Loucy (cell line): ENCODE data around the gene SLC6A1.

Source experiments
- H2AFZ ChIP-seq: fragments of 200-600 bp; sonication (generic); 2 replicates; pipeline ENCODE4 v1.6.0; 2016; ENCODE audit warnings: antibody characterized with exemption, mild to moderate bottlenecking, low read length, moderate library complexity
- H3F3A ChIP-seq: fragments of 200-600 bp; 2 replicates; pipeline ENCODE4 v1.6.0; 2016; ENCODE audit warnings: antibody characterized with exemption, low read depth, mild to moderate bottlenecking
- H3K27me3 ChIP-seq: fragments of 200-600 bp; sonication (generic); 2 replicates; pipeline ENCODE4 v1.6.1; 2014; ENCODE audit warnings: low read length, mild to moderate bottlenecking; ENCODE audit not compliant: insufficient read depth, poor library complexity, severe bottlenecking
- H3K36me3 ChIP-seq: fragments of 200-600 bp; sonication (generic); 2 replicates; pipeline ENCODE4 v1.6.1; 2016; ENCODE audit warnings: low read length; ENCODE audit not compliant: insufficient read depth
- H3K4me1 ChIP-seq: fragments of 200-600 bp; sonication (generic); 2 replicates; pipeline ENCODE4 v1.5.1; 2014; ENCODE audit warnings: low read length, mild to moderate bottlenecking; ENCODE audit not compliant: insufficient read depth, poor library complexity, severe bottlenecking
- H3K4me2 ChIP-seq: fragments of 200-600 bp; sonication (generic); 2 replicates; pipeline ENCODE4 v1.6.0; 2014; ENCODE audit warnings: antibody characterized with exemption, low read length, low read depth, mild to moderate bottlenecking; ENCODE audit not compliant: poor library complexity, severe bottlenecking
- H3K4me3 ChIP-seq: fragments of 200-600 bp; sonication (generic); 2 replicates; pipeline ENCODE4 v1.5.1; 2014; ENCODE audit warnings: low read length, mild to moderate bottlenecking, mixed read lengths; ENCODE audit not compliant: poor library complexity, severe bottlenecking
- H3K79me2 ChIP-seq: fragments of 200-600 bp; sonication (generic); 2 replicates; pipeline ENCODE4 v1.6.1; 2014; ENCODE audit warnings: low read length; ENCODE audit not compliant: insufficient read depth
- H3K9ac ChIP-seq: fragments of 200-600 bp; sonication (generic); 2 replicates; pipeline ENCODE4 v1.6.0; 2014; ENCODE audit warnings: mild to moderate bottlenecking, low read depth, low read length, moderate library complexity; ENCODE audit not compliant: poor library complexity, severe bottlenecking
- H3K9me2 ChIP-seq: fragments of 200-600 bp; sonication (generic); replicated peaks from 2 replicates; pipeline ENCODE4 v1.6.1; 2016; ENCODE audit warnings: low read depth, low read length, mixed read lengths
- H3K9me3 ChIP-seq: fragments of 200-600 bp; sonication (generic); 2 replicates; pipeline ENCODE4 v1.6.1; 2014; ENCODE audit warnings: mild to moderate bottlenecking, antibody characterized with exemption, low read length, low read depth; ENCODE audit not compliant: insufficient read depth
- H4K20me1 ChIP-seq: fragments of 200-600 bp; sonication (generic); 2 replicates; pipeline ENCODE4 v1.6.0; 2014; ENCODE audit warnings: antibody characterized with exemption, low read length, mild to moderate bottlenecking; ENCODE audit not compliant: insufficient read depth, poor library complexity, severe bottlenecking
- EZH2phosphoT487 ChIP-seq: fragments of 200-600 bp; IDR thresholded peaks from 2 replicates; pipeline ENCODE4 v1.6.1; 2018; ENCODE audit warnings: antibody characterized with exemption, mild to moderate bottlenecking, moderate library complexity, borderline replicate concordance
- TF ChIP-seq, protein P1 (sequence below): fragments of 200-600 bp; sonication (generic); conservative IDR thresholded peaks from 2 replicates; pipeline ENCODE4 v1.5.1; 2014; ENCODE audit warnings: mild to moderate bottlenecking, antibody characterized with exemption, low read length

Gene SLC6A1

DNA sequence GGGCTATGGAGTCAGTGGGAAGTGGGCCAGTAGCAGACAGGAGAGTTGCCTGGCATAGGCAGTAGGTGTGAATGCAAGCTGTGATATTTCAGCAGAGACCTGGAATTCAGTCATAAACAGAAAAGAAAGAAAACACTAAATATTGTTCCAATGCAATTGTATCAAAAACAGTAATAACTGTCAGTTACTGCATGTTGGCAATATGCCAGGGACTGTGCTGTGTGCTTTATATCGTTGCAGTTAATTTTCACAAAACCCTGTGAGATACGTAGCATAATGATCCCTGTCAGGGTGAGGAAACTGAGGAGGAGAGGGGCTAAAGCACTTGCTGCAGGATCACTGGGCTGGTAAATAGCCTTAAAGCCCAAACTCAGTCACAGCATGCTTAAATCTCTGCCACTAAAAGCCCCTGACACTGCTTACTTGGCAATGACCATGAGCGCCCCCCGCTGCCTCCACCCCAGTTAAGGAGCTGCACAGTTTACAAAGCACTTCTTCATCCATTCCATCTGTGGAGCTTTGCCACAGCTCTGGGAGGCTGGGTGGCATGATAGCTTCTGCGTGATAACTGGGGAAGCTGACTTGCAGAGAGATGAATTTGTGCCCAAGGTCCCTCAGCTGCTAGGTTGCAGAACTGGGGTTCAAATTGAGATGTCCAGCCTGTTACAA lies 3.9 kb downstream of the SLC6A1 start:
- TF ChIP-seq EZH2phosphoT487: no peak
- Histone ChIP-seq H3K27me3 (no peaks in the 10 kb centered on the region), H3K4me1 (no peaks in the 10 kb centered on the region), H2AFZ (no peak overlapping the region), H3K9me2 (no peaks in the 10 kb centered on the region), H3K9ac (no peak overlapping the region), H3K9me3 (no peaks in the 10 kb centered on the region), H3K4me3 (no peak overlapping the region), H3K79me2 (no peaks in the 10 kb centered on the region), H3K4me2 (no peak overlapping the region), H4K20me1 (no peaks in the 10 kb centered on the region), H3K36me3 (no peaks in the 10 kb centered on the region), H3F3A (no peaks in the 10 kb centered on the region)

DNA sequence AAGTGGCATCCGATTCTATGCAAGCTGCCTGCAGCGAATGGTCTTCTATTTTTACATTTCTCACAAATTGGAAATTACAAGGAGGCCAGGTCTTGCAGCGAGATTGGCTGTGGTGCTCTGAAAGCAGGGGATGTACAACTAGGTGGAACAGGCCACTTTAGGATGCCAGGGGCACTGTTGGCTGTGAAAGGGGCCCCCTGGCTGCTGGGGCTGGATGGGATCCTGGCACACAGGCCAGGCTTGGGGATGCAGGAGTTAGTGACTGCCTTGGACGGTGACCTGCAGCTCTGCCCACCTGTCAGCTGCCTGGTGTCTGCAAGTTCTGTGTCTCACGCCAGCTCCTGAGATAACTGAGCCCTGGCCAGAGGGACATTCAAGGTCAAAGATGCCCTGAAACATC lies 4.6 kb downstream of the SLC6A1 start:
- H3K79me2 ChIP-seq: no peaks in the 10 kb centered on the region
- no peaks in the 10 kb centered on the region for H3F3A ChIP-seq
- H3K4me2 ChIP-seq: no peak overlapping the region
- TF ChIP-seq, protein P1, sequence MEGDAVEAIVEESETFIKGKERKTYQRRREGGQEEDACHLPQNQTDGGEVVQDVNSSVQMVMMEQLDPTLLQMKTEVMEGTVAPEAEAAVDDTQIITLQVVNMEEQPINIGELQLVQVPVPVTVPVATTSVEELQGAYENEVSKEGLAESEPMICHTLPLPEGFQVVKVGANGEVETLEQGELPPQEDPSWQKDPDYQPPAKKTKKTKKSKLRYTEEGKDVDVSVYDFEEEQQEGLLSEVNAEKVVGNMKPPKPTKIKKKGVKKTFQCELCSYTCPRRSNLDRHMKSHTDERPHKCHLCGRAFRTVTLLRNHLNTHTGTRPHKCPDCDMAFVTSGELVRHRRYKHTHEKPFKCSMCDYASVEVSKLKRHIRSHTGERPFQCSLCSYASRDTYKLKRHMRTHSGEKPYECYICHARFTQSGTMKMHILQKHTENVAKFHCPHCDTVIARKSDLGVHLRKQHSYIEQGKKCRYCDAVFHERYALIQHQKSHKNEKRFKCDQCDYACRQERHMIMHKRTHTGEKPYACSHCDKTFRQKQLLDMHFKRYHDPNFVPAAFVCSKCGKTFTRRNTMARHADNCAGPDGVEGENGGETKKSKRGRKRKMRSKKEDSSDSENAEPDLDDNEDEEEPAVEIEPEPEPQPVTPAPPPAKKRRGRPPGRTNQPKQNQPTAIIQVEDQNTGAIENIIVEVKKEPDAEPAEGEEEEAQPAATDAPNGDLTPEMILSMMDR: no peak
- no peak for TF ChIP-seq EZH2phosphoT487
- H3K4me3 ChIP-seq: no peak overlapping the region
- H3K27me3 ChIP-seq: no peaks in the 10 kb centered on the region
- H3K9me3 ChIP-seq: no peaks in the 10 kb centered on the region
- no peaks in the 10 kb centered on the region for H3K36me3 ChIP-seq
- no peaks in the 10 kb centered on the region for H3K9me2 ChIP-seq
- no peaks in the 10 kb centered on the region for H4K20me1 ChIP-seq
- H2AFZ ChIP-seq: no peak overlapping the region
- H3K4me1 ChIP-seq: no peaks in the 10 kb centered on the region
- H3K9ac ChIP-seq: no peak overlapping the region

DNA sequence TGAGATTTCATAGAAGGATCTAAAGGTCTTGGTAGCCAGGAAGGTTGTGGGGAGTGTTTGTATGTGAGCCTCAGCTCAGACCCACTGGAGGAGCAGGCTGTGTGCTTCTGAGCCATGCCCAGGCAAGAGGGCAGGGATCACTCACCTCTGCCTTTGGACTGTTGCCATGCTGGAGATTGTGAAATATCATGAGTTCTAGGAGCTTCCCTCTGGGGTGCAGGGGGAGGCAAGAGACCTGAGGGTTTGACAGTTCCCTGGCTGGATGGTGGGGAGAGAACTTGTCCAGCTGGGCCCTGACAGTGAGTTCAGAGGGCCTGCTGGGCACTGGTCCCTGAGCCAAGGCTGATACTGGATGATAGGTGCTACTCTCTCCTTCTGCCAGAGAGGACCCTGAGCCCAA lies 6.0 kb downstream of the SLC6A1 start:
- H4K20me1 ChIP-seq: no peaks in the 10 kb centered on the region
- no peaks in the 10 kb centered on the region for H3K9me3 ChIP-seq
- no peak overlapping the region for H2AFZ ChIP-seq
- H3K9ac ChIP-seq: no peak overlapping the region
- no peaks in the 10 kb centered on the region for H3K9me2 ChIP-seq
- no peaks in the 10 kb centered on the region for H3K4me1 ChIP-seq
- H3K36me3 ChIP-seq: no peaks in the 10 kb centered on the region
- no peak overlapping the region for H3K4me2 ChIP-seq
- TF ChIP-seq EZH2phosphoT487: no peak
- TF ChIP-seq, protein P1: no peak
- H3K4me3 ChIP-seq: no peak overlapping the region
- H3K79me2 ChIP-seq: no peaks in the 10 kb centered on the region
- no peaks in the 10 kb centered on the region for H3K27me3 ChIP-seq
- no peaks in the 10 kb centered on the region for H3F3A ChIP-seq
